SK-N-SH (cell line): ENCODE results near the gene BRINP1. TPM values are rescaled to one million over a fixed set of nuclear protein-coding genes. Genes with fewer than 3 reads are reported as not detected.

Source experiments
- CTCF ChIA-PET: fragments of 300-600, 350-600 bp; formaldehyde crosslinking; extraction: SDS; loops from one replicate; lab custom pipeline; 2021; lab: Yijun Ruan, JAX
- POLR2A ChIA-PET: fragments of 350-600 bp; sonication (Branson Sonifier 250); formaldehyde crosslinking; extraction: SDS; loops from one replicate; lab custom pipeline; 2020; ENCODE audit warnings: antibody characterized with exemption, inconsistent platforms; lab: Yijun Ruan, JAX
- DNase-seq: peaks from one replicate; pipeline ENCODE4 v3.0.0; 2012
- H2AFZ ChIP-seq: fragments of 200-600 bp; sonication (generic); 2 replicates; pipeline ENCODE4 v1.8.1; 2016; ENCODE audit warnings: antibody characterized with exemption, mild to moderate bottlenecking, low read depth
- H3F3A ChIP-seq: fragments of 200-600 bp; sonication (generic); replicated peaks from 2 replicates; pipeline ENCODE3; 2016; ENCODE audit warnings: antibody characterized with exemption, mild to moderate bottlenecking; ENCODE audit not compliant: insufficient read depth
- H3K27ac ChIP-seq, 2 experiments: fragments of 200-500 bp in 1 of 2; fragments of 200-600 bp in 1 of 2; sonication (Bioruptor generic) in 1 of 2; sonication (generic), shearing (Covaris generic) in 1 of 2; 2 replicates each; pipeline versions ENCODE4 v1.5.1 to v1.6.1; 2014 to 2016; ENCODE audit warnings: low read depth in 2 of 2, inconsistent platforms in 1 of 2, low read length in 1 of 2, mild to moderate bottlenecking in 1 of 2, mixed read lengths in 1 of 2
- H3K27me3 ChIP-seq: fragments of 200-600 bp; sonication (generic), shearing (Covaris generic); 2 replicates; pipeline ENCODE4 v1.6.1; 2016; ENCODE audit warnings: mixed run types; ENCODE audit not compliant: insufficient read depth
- H3K36me3 ChIP-seq, 2 experiments: fragments of 200-500 bp in 1 of 2; fragments of 200-600 bp in 1 of 2; sonication (Bioruptor generic) in 1 of 2; sonication (generic) in 1 of 2; replicated peaks in 1 of 2; 2 replicates each; pipeline versions ENCODE3 to v1.5.1; 2014 to 2016; ENCODE audit warnings: low read length in 1 of 2, mild to moderate bottlenecking in 1 of 2; ENCODE audit not compliant: insufficient read depth in 2 of 2, control insufficient read depth in 1 of 2
- H3K4me1 ChIP-seq, 2 experiments: fragments of 200-500 bp in 1 of 2; fragments of 200-600 bp in 1 of 2; sonication (Bioruptor generic) in 1 of 2; sonication (generic), shearing (Covaris generic) in 1 of 2; 2 replicates each; pipeline versions ENCODE4 v1.5.1 to v1.6.1; 2014 to 2016; ENCODE audit warnings: low read depth in 1 of 2, low read length in 1 of 2, mixed run types in 1 of 2; ENCODE audit not compliant: insufficient read depth in 2 of 2, control insufficient read depth in 1 of 2
- H3K4me2 ChIP-seq: fragments of 200-600 bp; sonication (generic), shearing (Covaris generic); 2 replicates; pipeline ENCODE4 v1.6.1; 2017; ENCODE audit warnings: mixed run types
- H3K4me3 ChIP-seq, 2 experiments: fragments of 200-500 bp in 1 of 2; fragments of 200-600 bp in 1 of 2; sonication (Bioruptor generic) in 1 of 2; sonication (generic), shearing (Covaris generic) in 1 of 2; 2 replicates each; pipeline versions ENCODE4 v1.5.1 to v1.8.1; 2014 to 2016; ENCODE audit warnings: low read depth in 2 of 2, inconsistent platforms in 1 of 2, low read length in 1 of 2, mild to moderate bottlenecking in 1 of 2, mixed read lengths in 1 of 2, moderate library complexity in 1 of 2
- H3K79me2 ChIP-seq: fragments of 200-600 bp; sonication (generic); 2 replicates; pipeline ENCODE4 v1.8.1; 2017; ENCODE audit warnings: mild to moderate bottlenecking; ENCODE audit not compliant: insufficient read depth
- H3K9ac ChIP-seq: fragments of 200-600 bp; sonication (generic); 2 replicates; pipeline ENCODE4 v1.6.1; 2017; ENCODE audit warnings: mixed run types
- H3K9me2 ChIP-seq: fragments of 200-600 bp; sonication (generic); 2 replicates; pipeline ENCODE4 v1.6.1; 2017; ENCODE audit warnings: mixed run types
- H3K9me3 ChIP-seq: fragments of 200-600 bp; sonication (generic); 2 replicates; pipeline ENCODE4 v1.6.1; 2017; ENCODE audit warnings: mixed run types, mild to moderate bottlenecking, moderate library complexity
- H4K20me1 ChIP-seq: fragments of 200-600 bp; sonication (generic); 2 replicates; pipeline ENCODE4 v1.6.1; 2017; ENCODE audit warnings: mild to moderate bottlenecking, mixed run types; ENCODE audit not compliant: insufficient read depth
- CHD2 ChIP-seq: fragments of 150-350 bp; IDR thresholded peaks from 2 replicates; pipeline ENCODE4 v1.6.1; 2018; ENCODE audit warnings: low read length; ENCODE audit not compliant: partially characterized antibody
- ELF1 ChIP-seq: IDR thresholded peaks from 2 replicates; pipeline ENCODE4 v1.4.0; 2012
- EP300 ChIP-seq, 2 experiments: IDR thresholded peaks; 2 replicates each; pipeline versions ENCODE4 v1.4.0 to v1.6.1; 2012; ENCODE audit warnings: borderline replicate concordance in 1 of 2, low read depth in 1 of 2, low read length in 1 of 2
- FOXM1 ChIP-seq: IDR thresholded peaks from 2 replicates; pipeline ENCODE4 v1.4.0; 2012; ENCODE audit warnings: low read depth, mild to moderate bottlenecking
- JUND ChIP-seq: IDR thresholded peaks from 2 replicates; pipeline ENCODE4 v1.4.0; 2012
- MAX ChIP-seq: IDR thresholded peaks from 2 replicates; pipeline ENCODE4 v1.4.0; 2012; ENCODE audit warnings: low read depth
- MXI1 ChIP-seq: IDR thresholded peaks from 2 replicates; pipeline ENCODE4 v1.6.1; 2012; ENCODE audit warnings: mild to moderate bottlenecking, low read depth, low read length, improper control_type of control experiment
- NFIC ChIP-seq: IDR thresholded peaks from 2 replicates; pipeline ENCODE4 v1.4.0; 2012; ENCODE audit warnings: borderline replicate concordance
- POLR2AphosphoS5 ChIP-seq: IDR thresholded peaks from 2 replicates; pipeline ENCODE4 v1.6.1; 2012; ENCODE audit warnings: low read depth, low read length
- RAD21 ChIP-seq: IDR thresholded peaks from 2 replicates; pipeline ENCODE4 v1.6.1; 2012; ENCODE audit warnings: mild to moderate bottlenecking, low read length
- RCOR1 ChIP-seq: fragments of 150-350 bp; IDR thresholded peaks from 2 replicates; pipeline ENCODE4 v1.6.1; 2017; ENCODE audit warnings: antibody characterized with exemption, low read length
- REST ChIP-seq: IDR thresholded peaks from 2 replicates; pipeline ENCODE4 v1.6.1; 2012; ENCODE audit warnings: mild to moderate bottlenecking, low read depth, low read length, moderate library complexity
- SMC3 ChIP-seq: IDR thresholded peaks from 2 replicates; pipeline ENCODE4 v1.6.1; 2012; ENCODE audit warnings: low read depth, low read length, improper control_type of control experiment
- TAF1 ChIP-seq: IDR thresholded peaks from 2 replicates; pipeline ENCODE4 v1.6.1; 2012; ENCODE audit warnings: low read depth, mild to moderate bottlenecking, low read length, moderate library complexity, borderline replicate concordance
- TEAD4 ChIP-seq: IDR thresholded peaks from 2 replicates; pipeline ENCODE4 v1.4.0; 2012; ENCODE audit warnings: mild to moderate bottlenecking, borderline replicate concordance; ENCODE audit not compliant: insufficient read depth
- YY1 ChIP-seq: IDR thresholded peaks from 2 replicates; pipeline ENCODE4 v1.4.0; 2012; ENCODE audit warnings: low read depth, mild to moderate bottlenecking
- WGBS: methylation state at CpG from one replicate; pipeline ENCODE4 v1.1.6; 2017; ENCODE audit warnings: low lambda C conversion rate; 5-methylcytosine and 5-hydroxymethylcytosine counted together
- polyA plus RNA-seq, 3 experiments: library from polyadenylated mRNA; depleted of rRNA; stranded (reverse); fragments of >200 nt; gene quantifications; 2 replicates each; pipeline ENCODE4 v1.2.3, GENCODE V29; 2012
- TF ChIP-seq, protein P1 (sequence below): fragments of 200-600 bp; sonication (generic); IDR thresholded peaks from 2 replicates; pipeline ENCODE4 v1.6.1; 2017; ENCODE audit warnings: antibody characterized with exemption, mild to moderate bottlenecking, moderate library complexity
- TF ChIP-seq, protein P2 (sequence below): fragments of 150-350 bp; IDR thresholded peaks from 2 replicates; pipeline ENCODE4 v1.6.1; 2017; ENCODE audit warnings: antibody characterized with exemption, low read length, low read depth, borderline replicate concordance
- TF ChIP-seq, protein P3 (sequence below): fragments of 150-350 bp; IDR thresholded peaks from 2 replicates; pipeline ENCODE4 v1.6.1; 2016; ENCODE audit warnings: mild to moderate bottlenecking, low read depth, low read length

BRINP1 gene
- polyA plus RNA-seq, 1 of the 3 experiments (the other 2 are of a cell fraction), result 0.41 TPM

- H3K79me2 ChIP-seq, result no peaks in the 10 kb centered on the region
- no peaks in the 10 kb centered on the region for H3K27me3 ChIP-seq
- no peaks in the 10 kb centered on the region for H3K36me3 ChIP-seq
- H4K20me1 ChIP-seq, result no peaks in the 10 kb centered on the region
- no peak overlapping the region for H3K9ac ChIP-seq
- no peak overlapping the region for H2AFZ ChIP-seq
- TF ChIP-seq, protein P1, sequence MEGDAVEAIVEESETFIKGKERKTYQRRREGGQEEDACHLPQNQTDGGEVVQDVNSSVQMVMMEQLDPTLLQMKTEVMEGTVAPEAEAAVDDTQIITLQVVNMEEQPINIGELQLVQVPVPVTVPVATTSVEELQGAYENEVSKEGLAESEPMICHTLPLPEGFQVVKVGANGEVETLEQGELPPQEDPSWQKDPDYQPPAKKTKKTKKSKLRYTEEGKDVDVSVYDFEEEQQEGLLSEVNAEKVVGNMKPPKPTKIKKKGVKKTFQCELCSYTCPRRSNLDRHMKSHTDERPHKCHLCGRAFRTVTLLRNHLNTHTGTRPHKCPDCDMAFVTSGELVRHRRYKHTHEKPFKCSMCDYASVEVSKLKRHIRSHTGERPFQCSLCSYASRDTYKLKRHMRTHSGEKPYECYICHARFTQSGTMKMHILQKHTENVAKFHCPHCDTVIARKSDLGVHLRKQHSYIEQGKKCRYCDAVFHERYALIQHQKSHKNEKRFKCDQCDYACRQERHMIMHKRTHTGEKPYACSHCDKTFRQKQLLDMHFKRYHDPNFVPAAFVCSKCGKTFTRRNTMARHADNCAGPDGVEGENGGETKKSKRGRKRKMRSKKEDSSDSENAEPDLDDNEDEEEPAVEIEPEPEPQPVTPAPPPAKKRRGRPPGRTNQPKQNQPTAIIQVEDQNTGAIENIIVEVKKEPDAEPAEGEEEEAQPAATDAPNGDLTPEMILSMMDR, result no peak
- TF ChIP-seq POLR2AphosphoS5 (no peak), TAF1 (no peak), REST (no peak), CHD2 (no peak), EP300 (IDR thresholded peaks at IDR 0.05; ENCODE audit: borderline replicate concordance in 1 of 2, low read depth in 1 of 2, low read length in 1 of 2) (no peak), RAD21 (no peak), TEAD4 (no peak), JUND (no peak), NFIC (no peak), MAX (no peak), FOXM1 (no peak), RCOR1 (no peak), MXI1 (no peak), YY1 (no peak), ELF1 (no peak), SMC3 (no peak)
- TF ChIP-seq, protein P2, sequence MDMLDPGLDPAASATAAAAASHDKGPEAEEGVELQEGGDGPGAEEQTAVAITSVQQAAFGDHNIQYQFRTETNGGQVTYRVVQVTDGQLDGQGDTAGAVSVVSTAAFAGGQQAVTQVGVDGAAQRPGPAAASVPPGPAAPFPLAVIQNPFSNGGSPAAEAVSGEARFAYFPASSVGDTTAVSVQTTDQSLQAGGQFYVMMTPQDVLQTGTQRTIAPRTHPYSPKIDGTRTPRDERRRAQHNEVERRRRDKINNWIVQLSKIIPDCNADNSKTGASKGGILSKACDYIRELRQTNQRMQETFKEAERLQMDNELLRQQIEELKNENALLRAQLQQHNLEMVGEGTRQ, result no peak
- TF ChIP-seq, protein P3, sequence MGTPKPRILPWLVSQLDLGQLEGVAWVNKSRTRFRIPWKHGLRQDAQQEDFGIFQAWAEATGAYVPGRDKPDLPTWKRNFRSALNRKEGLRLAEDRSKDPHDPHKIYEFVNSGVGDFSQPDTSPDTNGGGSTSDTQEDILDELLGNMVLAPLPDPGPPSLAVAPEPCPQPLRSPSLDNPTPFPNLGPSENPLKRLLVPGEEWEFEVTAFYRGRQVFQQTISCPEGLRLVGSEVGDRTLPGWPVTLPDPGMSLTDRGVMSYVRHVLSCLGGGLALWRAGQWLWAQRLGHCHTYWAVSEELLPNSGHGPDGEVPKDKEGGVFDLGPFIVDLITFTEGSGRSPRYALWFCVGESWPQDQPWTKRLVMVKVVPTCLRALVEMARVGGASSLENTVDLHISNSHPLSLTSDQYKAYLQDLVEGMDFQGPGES, result no peak
- no peak overlapping the region for H3K27ac ChIP-seq
- no peak overlapping the region for H3K4me3 ChIP-seq
- ChIA-PET POLR2A (no interaction called here), CTCF (interaction anchor here (1.3 kb wide), 2 partner anchors 67 to 776 kb away, joined by 3 to 4 read pairs; no protein-coding TSS in a partner anchor)
- H3F3A ChIP-seq, result no peaks in the 10 kb centered on the region
- H3K4me1 ChIP-seq, result no peaks in the 10 kb centered on the region
- H3K4me2 ChIP-seq, result no peak overlapping the region
- no peaks in the 10 kb centered on the region for H3K9me2 ChIP-seq
- no peak for DNase-seq
- 29% methylated on average over 3 of the region's 3 CpGs for WGBS
- H3K9me3 ChIP-seq, result no peaks in the 10 kb centered on the region
These were observed 71.0 kb downstream of the BRINP1 start for GRCh38 chr9:119298076-119298853.
